GM13977 (cell line): ENCODE measurements around the gene GAB1.

Experiments used
- DNase-seq: peaks from one replicate; pipeline ENCODE4 v3.0.0; 2012; ENCODE audit warnings: low spot score
- CTCF ChIP-seq: IDR thresholded peaks from 2 replicates; pipeline ENCODE4 v1.5.1; 2012; ENCODE audit warnings: mild to moderate bottlenecking, control low read depth; ENCODE audit not compliant: insufficient read depth; ENCODE audit errors: extremely low read depth, missing control alignments
- in situ Hi-C: fragments of 300-500 bp; cut with MboI; formaldehyde crosslinking; loops from one replicate; pipeline ENCODE4 v1.12.0; 2022; ENCODE audit warnings: low sequenced_read_pairs, low pct_unique_long_range_greater_than_20kb, mixed read lengths, inconsistent platforms; ENCODE audit not compliant: unreplicated experiment

The GAB1 gene

GRCh38 chr4:143402776-143403552, 66.3 kb downstream of the GAB1 start:
- no peak for TF ChIP-seq CTCF
- in situ Hi-C loops = no loop called here
- DNase-seq = no peak

GRCh38 chr4:143403553-143403820, 66.8 kb downstream of the GAB1 start:
- no peak for DNase-seq
- no peak for TF ChIP-seq CTCF
- in situ Hi-C loops = no loop called here

GRCh38 chr4:143404555-143404954, 67.9 kb downstream of the GAB1 start:
- peak; percentile 15 for DNase-seq
- no peak for TF ChIP-seq CTCF
- in situ Hi-C loops = no loop called here

- TF ChIP-seq CTCF = no peak
- no peak for DNase-seq
- in situ Hi-C loops = no loop called here
Observed at GRCh38 chr4:143405075-143405730, 68.5 kb downstream of the GAB1 start.

- in situ Hi-C loops = no loop called here
- DNase-seq = no peak
- TF ChIP-seq CTCF = no peak
Observed at GRCh38 chr4:143406523-143406922, 69.8 kb downstream of the GAB1 start.

GRCh38 chr4:143407474-143407873, 70.8 kb downstream of the GAB1 start:
- no peak for DNase-seq
- in situ Hi-C loops = no loop called here

More at GRCh38 chr4:143407474-143407873, 70.8 kb downstream of the GAB1 start:
- no peak for TF ChIP-seq CTCF
